BE2C (cell line): ENCODE measurements around the gene NMRK2.
A peak's percentile ranks its signal among the peaks of the same experiment; 100 is the strongest.

Experiments
- DNase-seq: peaks from one replicate; pipeline ENCODE4 v3.0.0-alpha.2; 2020
- H3K27me3 ChIP-seq: fragments of 250-450 bp; sonication (Bioruptor Pico); 2 replicates; pipeline ENCODE4 v1.5.1; 2020; ENCODE audit warnings: mild to moderate bottlenecking
- H3K36me3 ChIP-seq: fragments of 250-450 bp; sonication (Bioruptor Pico); 2 replicates; pipeline ENCODE4 v1.5.1; 2020; ENCODE audit warnings: mild to moderate bottlenecking
- H3K4me1 ChIP-seq: fragments of 250-450 bp; sonication (Bioruptor Pico); 2 replicates; pipeline ENCODE4 v1.5.1; 2020
- H3K4me3 ChIP-seq: 2 replicates; pipeline ENCODE4 v1.5.1; 2011; ENCODE audit warnings: low read depth, low read length
- H3K9me3 ChIP-seq: fragments of 250-450 bp; sonication (Bioruptor Pico); 2 replicates; pipeline ENCODE4 v1.5.1; 2020
- CTCF ChIP-seq: IDR thresholded peaks from 2 replicates; pipeline ENCODE4 v1.5.1; 2012; ENCODE audit warnings: mild to moderate bottlenecking, low read depth, low read length

The NMRK2 gene

GRCh38 chr19:3969435-3970312, 36.8 kb downstream of the NMRK2 start:
- TF ChIP-seq CTCF, result peak; percentile 30; the same call in 1 of the 2 replicates
- H3K9me3 ChIP-seq, result no peaks in the 10 kb centered on the region
- no peak for DNase-seq
- no peaks in the 10 kb centered on the region for H3K4me1 ChIP-seq
- peak overlapping the region; percentile 87 for H3K4me3 ChIP-seq
- H3K36me3 ChIP-seq, result peaks cover 43% of the 10 kb centered on the region
- H3K27me3 ChIP-seq, result no peaks in the 10 kb centered on the region

GRCh38 chr19:3970313-3970807, 37.5 kb downstream of the NMRK2 start:
- Histone ChIP-seq H3K4me3 (peak overlapping the region; percentile 87), H3K36me3 (peaks cover 40% of the 10 kb centered on the region), H3K4me1 (no peaks in the 10 kb centered on the region), H3K27me3 (no peaks in the 10 kb centered on the region), H3K9me3 (no peaks in the 10 kb centered on the region)
- TF ChIP-seq CTCF, result no peak
- no peak for DNase-seq

- no peaks in the 10 kb centered on the region for H3K9me3 ChIP-seq
- H3K27me3 ChIP-seq, result no peaks in the 10 kb centered on the region
- peak; percentile 98 for DNase-seq
- no peaks in the 10 kb centered on the region for H3K4me1 ChIP-seq
- TF ChIP-seq CTCF, result no peak
- peaks cover 40% of the 10 kb centered on the region for H3K36me3 ChIP-seq
- peak within 1 kb of the TSS; percentile 87 for H3K4me3 ChIP-seq
Observed at GRCh38 chr19:3970808-3971598, 38.1 kb downstream of the NMRK2 start, which contains the start of gene DAPK3. Gene DAPK3, minus strand, starts transcription at chr19:3971099. Its CDS starts 1,364 bp downstream, at chr19:3969735.

GRCh38 chr19:3975144-3975543, 42.3 kb downstream of the NMRK2 start:
- no peak overlapping the region for H3K4me3 ChIP-seq
- DNase-seq, result no peak
- peaks cover 56% of the 10 kb centered on the region for H3K36me3 ChIP-seq
- no peaks in the 10 kb centered on the region for H3K9me3 ChIP-seq
- H3K4me1 ChIP-seq, result peaks cover 13% of the 10 kb centered on the region
- H3K27me3 ChIP-seq, result no peaks in the 10 kb centered on the region
- TF ChIP-seq CTCF, result no peak

- DNase-seq, result no peak
- no peak for TF ChIP-seq CTCF
- H3K36me3 ChIP-seq, result peaks cover 61% of the 10 kb centered on the region
- no peaks in the 10 kb centered on the region for H3K9me3 ChIP-seq
- H3K4me1 ChIP-seq, result peaks cover 13% of the 10 kb centered on the region
- no peak overlapping the region for H3K4me3 ChIP-seq
- H3K27me3 ChIP-seq, result no peaks in the 10 kb centered on the region
Observed at GRCh38 chr19:3975637-3976087, 42.8 kb downstream of the NMRK2 start.
